ENCODE data around the gene LRRC18. TPM values are rescaled to one million over a fixed set of nuclear protein-coding genes. Genes with fewer than 3 reads are reported as not detected.

Gene LRRC18
- total RNA-seq, 1 donor from 2014 or later = not detected

GRCh38 chr10:48957361-48958151, 17.9 kb upstream of the LRRC18 start:
- no peak for TF ChIP-seq CTCF (IDR thresholded peaks at IDR 0.05; ENCODE audit: borderline replicate concordance)
- no peak overlapping the region for H3K4me3 ChIP-seq
- H3K9me3 ChIP-seq (replicated peaks) = no peaks in the 10 kb centered on the region
- no peaks in the 10 kb centered on the region for H3K4me1 ChIP-seq
- no peaks in the 10 kb centered on the region for H3K27me3 ChIP-seq (ENCODE audit: low read depth)
- no peak overlapping the region for H3K27ac ChIP-seq (replicated peaks)
- no peaks in the 10 kb centered on the region for H3K36me3 ChIP-seq
- DNase-seq = no peak
- intact Hi-C loops (cut with micrococcal nuclease) = no loop called here

DNA sequence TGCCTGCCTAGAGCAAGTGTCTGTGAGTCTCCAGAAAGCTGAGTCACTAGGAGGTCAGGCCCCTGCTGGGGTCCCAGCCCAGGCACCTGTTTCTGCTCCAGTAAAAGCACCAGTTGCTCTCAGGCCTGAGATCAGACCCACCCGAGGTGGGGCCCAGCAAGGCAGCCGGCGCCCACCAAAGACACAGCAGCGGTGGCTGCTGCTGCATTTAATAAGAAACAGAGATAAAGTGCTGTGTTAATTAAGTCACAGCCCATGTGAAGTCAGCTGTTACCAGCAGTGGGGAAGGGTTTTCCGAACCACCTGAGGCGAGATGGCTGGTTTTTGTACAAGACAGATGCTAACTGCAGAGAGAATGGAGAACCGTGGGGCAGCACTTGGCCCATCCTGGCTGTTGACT, 12.1 kb upstream of the LRRC18 start:
- Histone ChIP-seq H3K4me3 (no peak overlapping the region), H3K4me1 (no peaks in the 10 kb centered on the region), H3K9me3 (replicated peaks) (no peaks in the 10 kb centered on the region), H3K27me3 (ENCODE audit: low read depth) (no peaks in the 10 kb centered on the region), H3K27ac (replicated peaks) (no peak overlapping the region), H3K36me3 (no peaks in the 10 kb centered on the region)
- intact Hi-C loops (cut with micrococcal nuclease) = no loop called here
- DNase-seq = no peak
- TF ChIP-seq CTCF (IDR thresholded peaks at IDR 0.05; ENCODE audit: borderline replicate concordance) = no peak

GRCh38 chr10:48948470-48949037, 8.9 kb upstream of the LRRC18 start:
- H3K9me3 ChIP-seq (replicated peaks) = no peaks in the 10 kb centered on the region
- no peak for DNase-seq
- no peak for TF ChIP-seq CTCF (IDR thresholded peaks at IDR 0.05; ENCODE audit: borderline replicate concordance)
- H3K4me1 ChIP-seq = no peaks in the 10 kb centered on the region
- no peaks in the 10 kb centered on the region for H3K36me3 ChIP-seq
- no peak overlapping the region for H3K4me3 ChIP-seq
- no peaks in the 10 kb centered on the region for H3K27me3 ChIP-seq (ENCODE audit: low read depth)
- H3K27ac ChIP-seq (replicated peaks) = no peak overlapping the region
- intact Hi-C loops (cut with micrococcal nuclease) = no loop called here

DNA sequence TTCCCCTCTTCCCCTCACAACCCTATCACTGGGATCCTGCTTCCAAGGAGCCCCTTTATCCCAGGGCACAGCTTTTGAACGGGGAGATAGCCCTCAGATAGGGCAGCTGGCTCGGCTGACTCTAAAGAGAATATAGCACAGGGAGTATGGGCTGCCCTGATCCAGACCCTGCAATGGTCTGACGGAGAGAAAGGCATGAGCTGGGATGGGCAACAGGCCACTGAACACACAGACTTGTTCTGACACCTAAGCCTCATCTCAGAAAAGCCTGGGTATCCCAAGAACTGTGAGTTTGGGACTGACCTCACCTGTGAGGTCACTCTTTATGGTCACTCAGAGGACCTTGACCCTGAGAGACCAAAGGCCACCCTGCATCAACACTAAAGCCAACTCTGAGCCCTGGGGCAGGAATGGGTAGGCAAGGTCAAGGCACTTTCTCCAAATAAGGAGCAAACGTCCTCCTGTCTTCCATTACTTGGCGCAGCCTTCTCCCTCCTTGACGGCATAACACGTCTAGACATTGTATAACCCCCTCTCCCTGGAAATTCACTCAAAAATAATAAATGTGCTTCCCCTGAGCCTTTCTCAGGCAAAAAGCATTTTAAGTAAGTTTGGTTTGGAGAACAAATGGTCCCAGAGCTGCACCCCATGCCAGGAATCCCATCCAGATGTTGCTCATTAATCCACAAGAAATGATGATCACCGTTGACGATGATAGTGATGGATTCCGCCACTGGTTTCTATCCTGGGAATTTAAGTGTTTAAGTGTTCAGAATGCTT, 8.2 kb upstream of the LRRC18 start:
- DNase-seq = no peak
- no peak overlapping the region for H3K27ac ChIP-seq (replicated peaks)
- no peaks in the 10 kb centered on the region for H3K9me3 ChIP-seq (replicated peaks)
- no peaks in the 10 kb centered on the region for H3K36me3 ChIP-seq
- no peaks in the 10 kb centered on the region for H3K27me3 ChIP-seq (ENCODE audit: low read depth)
- no peak for TF ChIP-seq CTCF (IDR thresholded peaks at IDR 0.05; ENCODE audit: borderline replicate concordance)
- H3K4me3 ChIP-seq = no peak overlapping the region
- H3K4me1 ChIP-seq = no peaks in the 10 kb centered on the region
- intact Hi-C loops (cut with micrococcal nuclease) = no loop called here

GRCh38 chr10:48946891-48947500, 7.4 kb upstream of the LRRC18 start:
- no peak for TF ChIP-seq CTCF (IDR thresholded peaks at IDR 0.05; ENCODE audit: borderline replicate concordance)
- DNase-seq = no peak
- Histone ChIP-seq H3K27me3 (ENCODE audit: low read depth) (no peaks in the 10 kb centered on the region), H3K4me1 (no peaks in the 10 kb centered on the region), H3K4me3 (no peak overlapping the region), H3K9me3 (replicated peaks) (no peaks in the 10 kb centered on the region), H3K27ac (replicated peaks) (no peak overlapping the region), H3K36me3 (no peaks in the 10 kb centered on the region)
- intact Hi-C loops (cut with micrococcal nuclease) = no loop called here

Measured in left ventricle myocardium inferior (tissue), 1 donor.